ENCODE data around the gene CTAG1B. TPM values are rescaled to one million over a fixed set of nuclear protein-coding genes. Genes with fewer than 3 reads are reported as not detected.

Gene CTAG1B
- total RNA-seq, 1 donor from 2014 or later, result not detected

DNA sequence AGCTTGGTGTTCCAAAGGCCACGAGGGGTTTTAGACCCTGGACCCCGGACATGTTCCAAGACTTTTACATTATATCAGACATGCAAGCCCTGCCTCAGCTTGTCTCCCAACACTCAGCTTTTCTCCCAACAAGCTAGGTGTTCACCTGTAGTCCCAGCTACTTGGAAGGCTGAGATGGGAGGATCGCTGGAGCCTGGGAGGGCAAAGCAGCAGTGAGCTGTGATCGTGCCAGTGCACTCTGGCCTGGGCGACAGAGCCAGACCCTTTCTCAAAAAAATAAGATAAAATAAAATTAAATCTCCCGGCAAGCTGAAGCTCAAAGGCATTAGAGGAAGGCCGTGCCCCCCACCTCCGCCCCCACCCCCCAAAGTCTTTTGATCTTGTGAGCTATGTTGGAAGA is 20.4 kb downstream of the CTAG1B start:
- no peak overlapping the region for H3K27ac ChIP-seq
- H3K4me1 ChIP-seq, result no peaks in the 10 kb centered on the region
- intact Hi-C loops (cut with DNase I), result no loop called here
- no peaks in the 10 kb centered on the region for H3K27me3 ChIP-seq
- no peak for ATAC-seq
- DNase-seq, result no peak
- H3K9me3 ChIP-seq, result no peaks in the 10 kb centered on the region
- no peaks in the 10 kb centered on the region for H3K36me3 ChIP-seq
- no peak for TF ChIP-seq CTCF (IDR thresholded peaks at IDR 0.05)
- H3K4me3 ChIP-seq, result no peak overlapping the region

- no peaks in the 10 kb centered on the region for H3K27me3 ChIP-seq
- H3K9me3 ChIP-seq, result no peaks in the 10 kb centered on the region
- no peaks in the 10 kb centered on the region for H3K36me3 ChIP-seq
- intact Hi-C loops (cut with DNase I), result no loop called here
- no peak overlapping the region for H3K4me3 ChIP-seq
- ATAC-seq (no peak), DNase-seq (no peak)
- H3K27ac ChIP-seq, result no peak overlapping the region
- no peak for TF ChIP-seq CTCF (IDR thresholded peaks at IDR 0.05)
- no peaks in the 10 kb centered on the region for H3K4me1 ChIP-seq
Observed at GRCh38 chrX:154597221-154597620, 21.9 kb downstream of the CTAG1B start.

- H3K4me3 ChIP-seq, result no peak overlapping the region
- no peak for TF ChIP-seq CTCF (IDR thresholded peaks at IDR 0.05)
- ATAC-seq, result peak; percentile 88
- DNase-seq, result no peak
- intact Hi-C loops (cut with DNase I), result no loop called here
- H3K36me3 ChIP-seq, result no peaks in the 10 kb centered on the region
- H3K4me1 ChIP-seq, result no peaks in the 10 kb centered on the region
- no peaks in the 10 kb centered on the region for H3K9me3 ChIP-seq
- H3K27me3 ChIP-seq, result no peaks in the 10 kb centered on the region
- no peak overlapping the region for H3K27ac ChIP-seq
Observed at GRCh38 chrX:154596290-154596929, 22.7 kb downstream of the CTAG1B start.

GRCh38 chrX:154595559-154596249 is 23.4 kb downstream of the CTAG1B start:
- H3K4me1 ChIP-seq, result no peaks in the 10 kb centered on the region
- H3K9me3 ChIP-seq, result no peaks in the 10 kb centered on the region
- no peaks in the 10 kb centered on the region for H3K36me3 ChIP-seq
- no peak for TF ChIP-seq CTCF (IDR thresholded peaks at IDR 0.05)
- no peak for DNase-seq
- H3K27me3 ChIP-seq, result no peaks in the 10 kb centered on the region
- intact Hi-C loops (cut with DNase I), result no loop called here
- no peak overlapping the region for H3K27ac ChIP-seq
- H3K4me3 ChIP-seq, result no peak overlapping the region
- ATAC-seq, result no peak

- no peaks in the 10 kb centered on the region for H3K36me3 ChIP-seq
- H3K9me3 ChIP-seq, result no peaks in the 10 kb centered on the region
- TF ChIP-seq CTCF (IDR thresholded peaks at IDR 0.05), result no peak
- no peak overlapping the region for H3K27ac ChIP-seq
- H3K27me3 ChIP-seq, result no peaks in the 10 kb centered on the region
- ATAC-seq (no peak), DNase-seq (no peak)
- H3K4me3 ChIP-seq, result no peak overlapping the region
- no peaks in the 10 kb centered on the region for H3K4me1 ChIP-seq
- intact Hi-C loops (cut with DNase I), result no loop called here
Observed at GRCh38 chrX:154594491-154594890, 24.6 kb downstream of the CTAG1B start.

Measured in upper lobe of right lung (tissue), 1 donor.